ENCODE data around the gene GPHN.
A peak's percentile ranks its signal among the peaks of the same experiment; 100 is the strongest.
"Not testable (repeated sequence)": the region's sequence is repeated elsewhere in the genome, so short reads cannot be mapped to it uniquely, and the experiment has no call there.

The GPHN gene

GRCh38 chr14:66502836-66503235 is 5.1 kb upstream of the GPHN start:
- not testable (repeated sequence) for DNase-seq (ENCODE audit: low spot score)

- DNase-seq (ENCODE audit: low spot score) = no peak
These were observed 4.4 kb upstream of the GPHN start for GRCh38 chr14:66503532-66503931.

- DNase-seq (ENCODE audit: low spot score) = no peak
These were observed 696 bp upstream of the GPHN start for GRCh38 chr14:66507181-66507721.

- no peak for DNase-seq (ENCODE audit: low spot score)
These were observed 549 bp downstream of the GPHN start for GRCh38 chr14:66508547-66508845.

GRCh38 chr14:66508846-66509621 is 1.1 kb downstream of the GPHN start:
- peak; percentile 64 for DNase-seq (ENCODE audit: low spot score)

- no peak for DNase-seq (ENCODE audit: low spot score)
These were observed 1.9 kb downstream of the GPHN start for GRCh38 chr14:66509874-66510273.

- DNase-seq (ENCODE audit: low spot score) = no peak
These were observed 3.9 kb downstream of the GPHN start for GRCh38 chr14:66511849-66512248.

- no peak for DNase-seq (ENCODE audit: low spot score)
These were observed 6.3 kb downstream of the GPHN start for GRCh38 chr14:66514213-66514612.

GRCh38 chr14:66530526-66530925 is 22.6 kb downstream of the GPHN start:
- DNase-seq (ENCODE audit: low spot score) = no peak

GRCh38 chr14:66539034-66539433 is 31.1 kb downstream of the GPHN start:
- peak; percentile 16 for DNase-seq (ENCODE audit: low spot score)

- no peak for DNase-seq (ENCODE audit: low spot score)
These were observed 32.1 kb downstream of the GPHN start for GRCh38 chr14:66540038-66540437.

GRCh38 chr14:66541627-66542026 is 33.7 kb downstream of the GPHN start:
- DNase-seq (ENCODE audit: low spot score) = no peak

- DNase-seq (ENCODE audit: low spot score) = no peak
These were observed 36.0 kb downstream of the GPHN start for GRCh38 chr14:66543996-66544395.

- DNase-seq (ENCODE audit: low spot score) = not testable (repeated sequence)
These were observed 37.2 kb downstream of the GPHN start for GRCh38 chr14:66545191-66545590.

GRCh38 chr14:66545751-66546150 is 37.8 kb downstream of the GPHN start:
- not testable (repeated sequence) for DNase-seq (ENCODE audit: low spot score)

GRCh38 chr14:66563731-66564130 is 55.8 kb downstream of the GPHN start:
- no peak for DNase-seq (ENCODE audit: low spot score)

GRCh38 chr14:66568220-66568619 is 60.3 kb downstream of the GPHN start:
- no peak for DNase-seq (ENCODE audit: low spot score)

- DNase-seq (ENCODE audit: low spot score) = no peak
These were observed 64.9 kb downstream of the GPHN start for GRCh38 chr14:66572826-66573225.

- DNase-seq (ENCODE audit: low spot score) = no peak
These were observed 67.1 kb downstream of the GPHN start for GRCh38 chr14:66575014-66575413.

GRCh38 chr14:66575939-66576338 is 68.0 kb downstream of the GPHN start:
- DNase-seq (ENCODE audit: low spot score) = no peak

GRCh38 chr14:66587753-66588152 is 79.8 kb downstream of the GPHN start:
- not testable (repeated sequence) for DNase-seq (ENCODE audit: low spot score)

- no peak for DNase-seq (ENCODE audit: low spot score)
These were observed 87.4 kb downstream of the GPHN start for GRCh38 chr14:66595394-66595793.

- DNase-seq (ENCODE audit: low spot score) = no peak
These were observed 88.5 kb downstream of the GPHN start for GRCh38 chr14:66596241-66596985.
